EL (cell line): ENCODE data around the gene GPR3.
A peak's percentile ranks its signal among the peaks of the same experiment; 100 is the strongest.

ENCODE experiments used
- DNase-seq: peaks from one replicate; pipeline ENCODE4 v3.0.0-alpha.2; 2016

The GPR3 gene

GRCh38 chr1:27392096-27392777, at the start of gene GPR3:
GPR3 (plus strand) TSS chr1:27392622; CDS start chr1:27393799, 1,177 bp downstream.
- DNase-seq, result peak; percentile 93

GRCh38 chr1:27342778-27343638, 49.4 kb upstream of the GPR3 start:
- no peak for DNase-seq

- DNase-seq, result no peak
Observed at GRCh38 chr1:27343639-27344025, 48.8 kb upstream of the GPR3 start.

GRCh38 chr1:27345272-27345671, 47.1 kb upstream of the GPR3 start:
- no peak for DNase-seq

GRCh38 chr1:27346357-27346756, 46.1 kb upstream of the GPR3 start:
- no peak for DNase-seq

GRCh38 chr1:27346991-27347624, 45.3 kb upstream of the GPR3 start:
- peak; percentile 37 for DNase-seq

- DNase-seq, result peak; percentile 38
Observed at GRCh38 chr1:27348861-27349783, 43.3 kb upstream of the GPR3 start.

- DNase-seq, result peak; percentile 68
Observed at GRCh38 chr1:27349784-27350662, 42.4 kb upstream of the GPR3 start.

- no peak for DNase-seq
Observed at GRCh38 chr1:27350663-27351540, 41.5 kb upstream of the GPR3 start.

- DNase-seq, result no peak
Observed at GRCh38 chr1:27351541-27352107, 40.8 kb upstream of the GPR3 start.

GRCh38 chr1:27353166-27353565, 39.3 kb upstream of the GPR3 start:
- DNase-seq, result no peak

- no peak for DNase-seq
Observed at GRCh38 chr1:27353629-27354028, 38.8 kb upstream of the GPR3 start.

- no peak for DNase-seq
Observed at GRCh38 chr1:27355683-27356082, 36.7 kb upstream of the GPR3 start.

GRCh38 chr1:27356277-27356618, 36.2 kb upstream of the GPR3 start:
- DNase-seq, result no peak

GRCh38 chr1:27356619-27357280, 35.7 kb upstream of the GPR3 start:
- no peak for DNase-seq

GRCh38 chr1:27357281-27358037, 35.0 kb upstream of the GPR3 start:
- peak; percentile 35 for DNase-seq

GRCh38 chr1:27358038-27358927, 34.1 kb upstream of the GPR3 start:
- DNase-seq, result no peak

GRCh38 chr1:27358928-27359313, 33.5 kb upstream of the GPR3 start:
- no peak for DNase-seq
